ENCODE measurements around the gene HTR6.

DNA sequence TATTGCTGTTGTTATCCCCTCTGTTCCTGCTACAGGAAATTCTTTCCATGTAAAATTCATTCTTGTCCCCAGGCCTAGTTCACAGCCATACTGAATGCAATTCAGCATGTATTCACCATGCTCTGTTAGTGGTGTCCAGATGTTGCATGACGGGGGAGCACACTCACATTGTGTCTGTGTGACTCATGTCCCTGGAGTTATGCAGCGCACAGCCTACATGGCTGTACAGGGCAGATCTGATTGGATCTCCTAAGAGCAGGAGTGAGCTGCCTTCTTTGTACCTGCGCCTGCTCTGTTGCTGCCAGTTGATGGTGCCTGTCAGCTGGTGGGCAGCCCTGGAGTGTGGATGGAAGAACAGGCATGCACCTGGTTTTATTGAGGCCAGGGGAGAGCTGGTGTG is 17.6 kb downstream of the HTR6 start:
- TF ChIP-seq, protein P1, sequence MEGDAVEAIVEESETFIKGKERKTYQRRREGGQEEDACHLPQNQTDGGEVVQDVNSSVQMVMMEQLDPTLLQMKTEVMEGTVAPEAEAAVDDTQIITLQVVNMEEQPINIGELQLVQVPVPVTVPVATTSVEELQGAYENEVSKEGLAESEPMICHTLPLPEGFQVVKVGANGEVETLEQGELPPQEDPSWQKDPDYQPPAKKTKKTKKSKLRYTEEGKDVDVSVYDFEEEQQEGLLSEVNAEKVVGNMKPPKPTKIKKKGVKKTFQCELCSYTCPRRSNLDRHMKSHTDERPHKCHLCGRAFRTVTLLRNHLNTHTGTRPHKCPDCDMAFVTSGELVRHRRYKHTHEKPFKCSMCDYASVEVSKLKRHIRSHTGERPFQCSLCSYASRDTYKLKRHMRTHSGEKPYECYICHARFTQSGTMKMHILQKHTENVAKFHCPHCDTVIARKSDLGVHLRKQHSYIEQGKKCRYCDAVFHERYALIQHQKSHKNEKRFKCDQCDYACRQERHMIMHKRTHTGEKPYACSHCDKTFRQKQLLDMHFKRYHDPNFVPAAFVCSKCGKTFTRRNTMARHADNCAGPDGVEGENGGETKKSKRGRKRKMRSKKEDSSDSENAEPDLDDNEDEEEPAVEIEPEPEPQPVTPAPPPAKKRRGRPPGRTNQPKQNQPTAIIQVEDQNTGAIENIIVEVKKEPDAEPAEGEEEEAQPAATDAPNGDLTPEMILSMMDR (conservative IDR thresholded peaks at IDR 0.05; ENCODE audit: low read length), result no peak
- TF ChIP-seq EZH2phosphoT487 (IDR thresholded peaks at IDR 0.05; ENCODE audit: borderline replicate concordance, low read depth, low read length), result no peak

Data from OCI-LY7 (cell line).